ENCODE data around the gene PAX9. TPM values are rescaled to one million over a fixed set of nuclear protein-coding genes. Genes with fewer than 3 reads are reported as not detected.

PAX9 gene
- total and polyA plus RNA-seq, 9 of the 15 experiments (the other 6 are each of a cell fraction or from before 2014, with no cell fraction given), result 0.87 to 2.4 (median 1.3) TPM

DNA sequence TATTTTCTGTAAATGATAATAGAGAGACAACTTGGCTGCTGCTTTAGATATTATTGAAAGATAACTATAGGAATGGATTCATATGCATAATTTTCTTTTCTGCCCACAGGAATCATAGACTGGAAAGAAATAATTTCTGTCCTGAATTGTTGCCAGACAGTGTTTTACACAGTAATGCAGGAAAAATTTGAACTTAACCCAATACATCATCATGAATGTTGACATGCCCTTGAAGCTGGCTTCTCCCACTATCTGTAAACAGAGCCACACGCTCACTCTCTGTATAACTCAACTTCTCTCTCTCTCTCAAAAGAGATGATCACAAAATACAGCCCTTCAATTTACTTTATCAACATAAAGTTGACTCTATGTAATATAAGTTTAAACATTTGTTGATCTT, 56.6 kb downstream of the PAX9 start:
- no peaks in the 10 kb centered on the region for H3K27me3 ChIP-seq (ENCODE audit: control insufficient read depth in 2 of 2, insufficient read depth in 2 of 2, low read length in 2 of 2)
- ChIA-PET POLR2A (no interaction called here), CTCF (ENCODE audit: low intra/inter-chr PET ratio) (no interaction called here)
- FAIRE-seq, result no peak
- in situ Hi-C loops (cut with MboI) (no loop called here), intact Hi-C loops (cut with micrococcal nuclease) (no loop called here)
- no TSS peak for BruUV-seq (replicated peaks)
- no peaks in the 10 kb centered on the region for H3K36me3 ChIP-seq (ENCODE audit: control insufficient read depth, insufficient read depth, low read length)
- 88% methylated on average over 1 of the region's 1 CpG for WGBS (ENCODE audit: insufficient coverage, low coverage, missing lambda C conversion rate)
- no peak overlapping the region for H3K4me2 ChIP-seq (ENCODE audit: insufficient read depth, low read length)
- no peaks in the 10 kb centered on the region for H3K9me3 ChIP-seq (replicated peaks; ENCODE audit: control insufficient read depth, insufficient read depth, low read depth, low read length)
- no peak overlapping the region for H3K9ac ChIP-seq (ENCODE audit: insufficient read depth in 1 of 2, low read depth in 2 of 2, low read length in 2 of 2)
- H3K4me1 ChIP-seq (replicated peaks in 1 of 2; ENCODE audit: control insufficient read depth in 2 of 2, insufficient read depth in 2 of 2, low read length in 2 of 2), result no peaks in the 10 kb centered on the region; a peak in 1 of 5 replicates
- no peaks in the 10 kb centered on the region for H3K79me2 ChIP-seq (ENCODE audit: control insufficient read depth, insufficient read depth, low read length)
- no peak for DNase-seq (ENCODE audit: extremely low read depth in 1 of 4, low spot score in 3 of 4)
- no peak overlapping the region for H3K4me3 ChIP-seq
- H3K27ac ChIP-seq (ENCODE audit: extremely low read depth, low read depth, low read length), result no peak overlapping the region
- ATAC-seq, result no peak
- H4K20me1 ChIP-seq (replicated peaks; ENCODE audit: control insufficient read depth, insufficient read depth, low read length), result no peaks in the 10 kb centered on the region
- no peak overlapping the region for H2AFZ ChIP-seq (ENCODE audit: low read depth, low read length)
- H3K9me1 ChIP-seq (ENCODE audit: control insufficient read depth, insufficient read depth, low read length), result no peaks in the 10 kb centered on the region
- TF ChIP-seq TSC22D4 (tag; IDR thresholded peaks at IDR 0.05), result no peak
- TF ChIP-seq RHOXF2B (CRISPR knock-in tag; conservative IDR thresholded peaks at IDR 0.05), result no peak
- no peak for TF ChIP-seq CBX2 (IDR thresholded peaks at IDR 0.05; ENCODE audit: insufficient read depth, low read length, poor library complexity, severe bottlenecking)
- no peak for TF ChIP-seq CBX1 (IDR thresholded peaks at IDR 0.05; ENCODE audit: low read depth)
- TF ChIP-seq MTA3 (IDR thresholded peaks at IDR 0.05; ENCODE audit: borderline replicate concordance), result no peak
- TF ChIP-seq TEAD4 (IDR thresholded peaks at IDR 0.05; ENCODE audit: low read length), result no peak
- no peak for TF ChIP-seq TEAD4 (CRISPR knock-in tag; IDR thresholded peaks at IDR 0.05; ENCODE audit: borderline replicate concordance)
- TF ChIP-seq HDAC6 (IDR thresholded peaks at IDR 0.05; ENCODE audit: low read depth, low read length), result no peak
- TF ChIP-seq, protein P1, sequence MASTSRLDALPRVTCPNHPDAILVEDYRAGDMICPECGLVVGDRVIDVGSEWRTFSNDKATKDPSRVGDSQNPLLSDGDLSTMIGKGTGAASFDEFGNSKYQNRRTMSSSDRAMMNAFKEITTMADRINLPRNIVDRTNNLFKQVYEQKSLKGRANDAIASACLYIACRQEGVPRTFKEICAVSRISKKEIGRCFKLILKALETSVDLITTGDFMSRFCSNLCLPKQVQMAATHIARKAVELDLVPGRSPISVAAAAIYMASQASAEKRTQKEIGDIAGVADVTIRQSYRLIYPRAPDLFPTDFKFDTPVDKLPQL (IDR thresholded peaks at IDR 0.05; ENCODE audit: extremely low read depth, insufficient read length), result no peak
- TF ChIP-seq TFAM (CRISPR knock-in tag; conservative IDR thresholded peaks at IDR 0.05), result no peak
- TF ChIP-seq, protein P2, sequence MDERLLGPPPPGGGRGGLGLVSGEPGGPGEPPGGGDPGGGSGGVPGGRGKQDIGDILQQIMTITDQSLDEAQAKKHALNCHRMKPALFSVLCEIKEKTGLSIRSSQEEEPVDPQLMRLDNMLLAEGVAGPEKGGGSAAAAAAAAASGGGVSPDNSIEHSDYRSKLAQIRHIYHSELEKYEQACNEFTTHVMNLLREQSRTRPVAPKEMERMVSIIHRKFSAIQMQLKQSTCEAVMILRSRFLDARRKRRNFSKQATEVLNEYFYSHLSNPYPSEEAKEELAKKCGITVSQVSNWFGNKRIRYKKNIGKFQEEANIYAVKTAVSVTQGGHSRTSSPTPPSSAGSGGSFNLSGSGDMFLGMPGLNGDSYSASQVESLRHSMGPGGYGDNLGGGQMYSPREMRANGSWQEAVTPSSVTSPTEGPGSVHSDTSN (CRISPR knock-in tag; IDR thresholded peaks at IDR 0.05; ENCODE audit: low read depth), result no peak
- TF ChIP-seq, protein P2 (tag; conservative IDR thresholded peaks at IDR 0.05; ENCODE audit: low read depth), result no peak
- TF ChIP-seq SLC30A9 (CRISPR knock-in tag; IDR thresholded peaks at IDR 0.05), result no peak
- no peak for TF ChIP-seq DMBX1 (CRISPR knock-in tag; IDR thresholded peaks at IDR 0.05; ENCODE audit: borderline replicate concordance)

All from K562 (cell line).